ENCODE results near the gene ROR2. TPM values are rescaled to one million over a fixed set of nuclear protein-coding genes. Genes with fewer than 3 reads are reported as not detected.
A peak's percentile ranks its signal among the peaks of the same experiment; 100 is the strongest.

ROR2 gene
- polyA plus RNA-seq, 3 donors: not detected

GRCh38 chr9:91714020-91714806, 235.8 kb downstream of the ROR2 start:
- no peaks in the 10 kb centered on the region for H3K9me3 ChIP-seq (replicated peaks in 1 of 2; ENCODE audit: control insufficient read depth in 1 of 2, insufficient read depth in 1 of 2, low read length in 2 of 2)
- H3K4me2 ChIP-seq (replicated peaks; ENCODE audit: extremely low read depth, low read length, poor library complexity, severe bottlenecking): peak overlapping the region; percentile 54
- H3K4me1 ChIP-seq (ENCODE audit: control insufficient read depth in 1 of 2, insufficient read depth in 2 of 2, low read length in 2 of 2): peaks cover 2 to 5% of the 10 kb centered on the region in 2 donors
- peak overlapping the region; percentile 41 for H2AFZ ChIP-seq (ENCODE audit: insufficient read depth, low read depth, low read length, poor library complexity, severe bottlenecking)
- Mint-ChIP-seq H3K27ac (no peak overlapping the region), H3K27me3 (ENCODE audit: low read depth in 3 of 3) (peaks cover 3 to 4% (median 4%) of the 10 kb centered on the region in 3 donors), H3K36me3 (no peaks in the 10 kb centered on the region), H3K9me3 (peaks cover 2 to 14% (median 10%) of the 10 kb centered on the region in 7 donors), H3K4me3 (peak overlapping the region; percentile 49 to 74), H3K4me1 (peaks cover 2% of the 10 kb centered on the region)
- H3K27me3 ChIP-seq (ENCODE audit: control insufficient read depth in 2 of 2, insufficient read depth in 2 of 2, low read length in 2 of 2): peaks cover 0 to 2% of the 10 kb centered on the region in 2 donors
- H3K9ac ChIP-seq (ENCODE audit: insufficient read depth, low read length, poor library complexity, severe bottlenecking): no peak overlapping the region
- DNase-seq: no peak
- H3K27ac ChIP-seq (ENCODE audit: low read depth in 1 of 2, low read length in 2 of 2): no peak overlapping the region
- 12% methylated on average over 22 of the region's 39 CpGs for WGBS (ENCODE audit: insufficient coverage)
- peak overlapping the region in 2 of 3 experiments; percentile 20 to 57 for H3K4me3 ChIP-seq (replicated peaks in 1 of 3; ENCODE audit: low read depth in 2 of 3, low read length in 3 of 3)
- H3K79me2 ChIP-seq (ENCODE audit: insufficient read depth, low read length): no peaks in the 10 kb centered on the region
- intact Hi-C loops (cut with micrococcal nuclease): no loop called here
- H4K20me1 ChIP-seq (ENCODE audit: insufficient read depth, low read length): no peaks in the 10 kb centered on the region
- TF ChIP-seq CTCF (IDR thresholded peaks at IDR 0.05): no peak
- no peaks in the 10 kb centered on the region for H3K36me3 ChIP-seq (replicated peaks in 1 of 2; ENCODE audit: control insufficient read depth in 1 of 2, insufficient read depth in 2 of 2, low read length in 2 of 2)

GRCh38 chr9:91712811-91713210, 237.2 kb downstream of the ROR2 start:
- Histone ChIP-seq H3K4me2 (replicated peaks; ENCODE audit: extremely low read depth, low read length, poor library complexity, severe bottlenecking) (no peak overlapping the region), H4K20me1 (ENCODE audit: insufficient read depth, low read length) (no peaks in the 10 kb centered on the region), H3K9ac (ENCODE audit: insufficient read depth, low read length, poor library complexity, severe bottlenecking) (no peak overlapping the region), H2AFZ (ENCODE audit: insufficient read depth, low read depth, low read length, poor library complexity, severe bottlenecking) (peak overlapping the region; percentile 59), H3K9me3 (replicated peaks in 1 of 2; ENCODE audit: control insufficient read depth in 1 of 2, insufficient read depth in 1 of 2, low read length in 2 of 2) (no peaks in the 10 kb centered on the region), H3K79me2 (ENCODE audit: insufficient read depth, low read length) (no peaks in the 10 kb centered on the region), H3K27ac (ENCODE audit: low read depth in 1 of 2, low read length in 2 of 2) (no peak overlapping the region), H3K4me1 (ENCODE audit: control insufficient read depth in 1 of 2, insufficient read depth in 2 of 2, low read length in 2 of 2) (peaks cover 2 to 5% of the 10 kb centered on the region in 2 donors), H3K27me3 (ENCODE audit: control insufficient read depth in 2 of 2, insufficient read depth in 2 of 2, low read length in 2 of 2) (no peaks in the 10 kb centered on the region), H3K4me3 (replicated peaks in 1 of 3; ENCODE audit: low read depth in 2 of 3, low read length in 3 of 3) (no peak overlapping the region), H3K36me3 (replicated peaks in 1 of 2; ENCODE audit: control insufficient read depth in 1 of 2, insufficient read depth in 2 of 2, low read length in 2 of 2) (no peaks in the 10 kb centered on the region)
- Mint-ChIP-seq H3K27me3 (ENCODE audit: low read depth in 3 of 3) (peaks cover 0 to 4% (median 0%) of the 10 kb centered on the region in 3 donors), H3K27ac (peak overlapping the region in 2 of 7 donors; percentile 23 to 46), H3K36me3 (no peaks in the 10 kb centered on the region), H3K9me3 (peaks cover 2 to 16% (median 10%) of the 10 kb centered on the region in 7 donors), H3K4me1 (peaks cover 2% of the 10 kb centered on the region), H3K4me3 (no peak overlapping the region)
- intact Hi-C loops (cut with micrococcal nuclease): no loop called here
- DNase-seq: no peak
- WGBS (ENCODE audit: insufficient coverage): 92% methylated on average over 4 of the region's 7 CpGs
- TF ChIP-seq CTCF (IDR thresholded peaks at IDR 0.05): no peak
